Ascending aorta (tissue), 2 donors: ENCODE results near the gene RPS15. TPM values are rescaled to one million over a fixed set of nuclear protein-coding genes. Genes with fewer than 3 reads are reported as not detected.

Experiments used
- DNase-seq, 2 donors: peaks; one replicate each; pipeline ENCODE4 v3.0.0-alpha.2; 2019; ENCODE audit warnings: low spot score in 2 of 2
- H3K27ac ChIP-seq, 2 donors: fragments of 200-600 bp; sonication (generic); one replicate each; pipeline ENCODE4 v1.5.1; 2016 to 2017; ENCODE audit warnings: mild to moderate bottlenecking in 1 of 2
- H3K27me3 ChIP-seq: fragments of 200-600 bp; sonication (generic); one replicate; pipeline ENCODE4 v1.5.1; 2017
- H3K36me3 ChIP-seq, 2 donors: fragments of 200-600 bp; sonication (generic); one replicate each; pipeline ENCODE4 v1.5.1; 2016
- H3K4me1 ChIP-seq, 2 donors: fragments of 200-600 bp; sonication (generic); one replicate each; pipeline ENCODE4 v1.5.1; 2016 to 2017; ENCODE audit warnings: mild to moderate bottlenecking in 1 of 2
- H3K4me3 ChIP-seq, 2 donors: fragments of 200-600 bp; sonication (generic); one replicate each; pipeline ENCODE4 v1.5.1; 2016 to 2017; ENCODE audit warnings: mild to moderate bottlenecking in 1 of 2
- H3K9me3 ChIP-seq, 2 donors: fragments of 200-600 bp; sonication (generic); one replicate each; pipeline ENCODE4 v1.5.1; 2016
- intact Hi-C: fragments of 100-400 bp; cut with DNase I; formaldehyde crosslinking; loops from one replicate; pipeline ENCODE4 v1.15.1; 2023
- total RNA-seq: library from RNA; depleted of rRNA; stranded (reverse); fragments of >200 nt; gene quantifications from one replicate; pipeline ENCODE4 v1.1.0, GENCODE V29; 2016
- TF ChIP-seq, protein P1 (sequence below), 3 experiments: fragments of 200-600 bp in 2 of 3; fragments of 450-650 bp in 1 of 3; sonication (generic) in 2 of 3; IDR thresholded peaks; one replicate each; pipeline ENCODE4 v1.5.1; 2016 to 2019; ENCODE audit warnings: antibody characterized with exemption in 3 of 3, mild to moderate bottlenecking in 1 of 3, moderate library complexity in 1 of 3

RPS15 gene
- total RNA-seq, 1 donor from 2014 or later = 3,111 TPM

DNA sequence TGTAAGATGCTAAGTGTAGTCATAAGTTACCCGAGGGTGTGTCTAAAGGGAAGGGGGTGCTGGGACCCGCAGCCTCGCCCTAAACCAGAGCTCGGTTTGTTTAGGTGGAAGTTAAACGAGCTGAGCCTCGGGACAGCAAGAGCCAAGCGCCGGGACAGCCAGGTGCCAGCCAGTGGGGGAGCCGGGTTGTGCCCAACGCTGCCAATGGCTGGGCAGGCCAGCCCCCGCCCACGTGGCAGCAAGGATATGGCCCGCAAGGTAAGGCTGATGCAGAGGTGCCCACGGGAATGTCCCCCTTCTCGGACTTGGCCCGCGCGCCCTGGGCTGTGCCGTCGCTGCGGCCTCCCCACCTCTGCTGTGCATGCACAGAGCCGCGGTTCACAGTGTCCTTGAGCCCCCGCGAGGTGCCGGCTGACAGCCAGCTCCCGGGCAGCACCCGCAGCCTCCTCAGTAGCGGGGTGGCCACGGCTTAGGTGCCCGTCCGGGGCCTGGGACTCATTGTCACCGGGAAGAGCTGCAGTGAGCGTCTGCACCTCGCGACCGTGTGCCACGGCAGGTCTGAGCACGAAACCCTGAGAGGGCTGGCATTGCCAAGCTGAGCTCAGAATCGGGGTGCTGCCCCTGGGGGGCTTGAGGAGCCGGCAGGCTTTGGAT, 9.3 kb upstream of the RPS15 start:
- no peaks in the 10 kb centered on the region for H3K9me3 ChIP-seq
- H3K4me3 ChIP-seq = no peak overlapping the region
- no peaks in the 10 kb centered on the region for H3K4me1 ChIP-seq
- intact Hi-C loops = no loop called here
- TF ChIP-seq, protein P1, sequence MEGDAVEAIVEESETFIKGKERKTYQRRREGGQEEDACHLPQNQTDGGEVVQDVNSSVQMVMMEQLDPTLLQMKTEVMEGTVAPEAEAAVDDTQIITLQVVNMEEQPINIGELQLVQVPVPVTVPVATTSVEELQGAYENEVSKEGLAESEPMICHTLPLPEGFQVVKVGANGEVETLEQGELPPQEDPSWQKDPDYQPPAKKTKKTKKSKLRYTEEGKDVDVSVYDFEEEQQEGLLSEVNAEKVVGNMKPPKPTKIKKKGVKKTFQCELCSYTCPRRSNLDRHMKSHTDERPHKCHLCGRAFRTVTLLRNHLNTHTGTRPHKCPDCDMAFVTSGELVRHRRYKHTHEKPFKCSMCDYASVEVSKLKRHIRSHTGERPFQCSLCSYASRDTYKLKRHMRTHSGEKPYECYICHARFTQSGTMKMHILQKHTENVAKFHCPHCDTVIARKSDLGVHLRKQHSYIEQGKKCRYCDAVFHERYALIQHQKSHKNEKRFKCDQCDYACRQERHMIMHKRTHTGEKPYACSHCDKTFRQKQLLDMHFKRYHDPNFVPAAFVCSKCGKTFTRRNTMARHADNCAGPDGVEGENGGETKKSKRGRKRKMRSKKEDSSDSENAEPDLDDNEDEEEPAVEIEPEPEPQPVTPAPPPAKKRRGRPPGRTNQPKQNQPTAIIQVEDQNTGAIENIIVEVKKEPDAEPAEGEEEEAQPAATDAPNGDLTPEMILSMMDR (IDR thresholded peaks at IDR 0.05) = no peak
- DNase-seq = no peak
- H3K27me3 ChIP-seq = no peaks in the 10 kb centered on the region
- peaks cover 79 to 98% of the 10 kb centered on the region in 2 donors for H3K36me3 ChIP-seq
- no peak overlapping the region for H3K27ac ChIP-seq

DNA sequence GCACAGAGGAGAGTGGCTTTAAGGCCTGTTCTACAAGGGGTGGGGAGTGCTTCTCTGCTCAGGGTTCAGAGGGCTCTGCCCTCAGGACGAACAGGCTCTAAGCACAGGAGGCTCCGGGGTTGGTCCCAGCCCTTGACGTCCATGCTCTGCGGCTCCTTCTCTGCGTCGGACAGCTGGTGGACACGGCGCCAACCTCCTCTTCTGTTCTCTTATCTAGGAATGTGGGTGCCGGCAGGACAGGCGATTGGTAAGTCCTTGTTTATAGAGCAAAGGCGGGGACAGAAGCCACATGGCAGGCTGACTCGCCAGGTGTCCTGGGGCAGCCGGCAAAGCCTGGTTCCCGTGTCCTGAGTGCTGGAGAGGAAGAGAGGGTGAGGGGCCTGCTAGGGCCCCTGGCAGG, 8.4 kb upstream of the RPS15 start:
- Histone ChIP-seq H3K27me3 (no peaks in the 10 kb centered on the region), H3K36me3 (peaks cover 81 to 98% of the 10 kb centered on the region in 2 donors), H3K4me3 (no peak overlapping the region), H3K27ac (no peak overlapping the region), H3K4me1 (no peaks in the 10 kb centered on the region), H3K9me3 (no peaks in the 10 kb centered on the region)
- TF ChIP-seq, protein P1 (IDR thresholded peaks at IDR 0.05) = no peak
- intact Hi-C loops = no loop called here
- DNase-seq = no peak

- H3K36me3 ChIP-seq = peaks cover 77 to 96% of the 10 kb centered on the region in 2 donors
- no peak for DNase-seq
- TF ChIP-seq, protein P1 (IDR thresholded peaks at IDR 0.05) = no peak
Observed at GRCh38 chr19:1430246-1430645, 8.0 kb upstream of the RPS15 start.

DNA sequence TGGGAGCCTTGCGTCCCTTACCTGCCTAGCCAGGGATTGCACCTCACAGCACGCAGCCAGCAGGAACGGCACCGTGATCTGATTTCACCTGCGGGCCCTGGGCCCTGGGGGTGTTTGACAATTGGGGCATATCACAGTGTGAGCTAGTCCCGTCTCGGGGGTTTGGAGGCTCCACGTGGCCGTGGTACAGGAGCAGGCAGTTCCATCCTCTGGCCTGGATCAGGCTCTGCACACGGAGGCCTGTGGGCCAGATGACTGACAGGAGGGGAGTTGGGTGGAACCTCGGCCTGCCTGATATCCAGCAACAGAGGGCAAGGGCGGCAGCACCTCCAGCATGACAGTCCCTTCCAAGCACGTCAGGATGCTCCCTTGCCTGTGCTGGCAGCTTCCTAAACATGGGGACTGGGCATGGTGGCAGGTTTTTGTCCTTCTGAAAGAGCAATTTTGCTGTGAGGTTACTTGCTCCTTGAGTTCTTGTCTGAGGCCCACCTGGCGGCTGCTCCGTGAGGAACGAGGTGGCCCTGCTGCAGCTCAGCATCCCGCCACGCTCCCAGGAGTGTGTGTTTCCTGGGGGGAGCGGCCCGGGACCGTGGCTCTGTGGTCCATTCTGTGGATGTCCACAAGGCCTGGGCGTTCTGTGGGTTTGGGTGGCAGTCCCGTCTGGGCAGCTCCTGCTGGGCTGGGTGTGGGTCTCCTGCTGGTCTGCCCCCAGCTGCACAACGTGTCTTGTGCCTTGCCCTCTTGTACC, 6.3 kb upstream of the RPS15 start:
- TF ChIP-seq, protein P1 (IDR thresholded peaks at IDR 0.05) = no peak
- H3K4me3 ChIP-seq = no peak overlapping the region
- peaks cover 63 to 88% of the 10 kb centered on the region in 2 donors for H3K36me3 ChIP-seq
- no peaks in the 10 kb centered on the region for H3K27me3 ChIP-seq
- no peaks in the 10 kb centered on the region for H3K9me3 ChIP-seq
- no peak overlapping the region for H3K27ac ChIP-seq
- H3K4me1 ChIP-seq = no peaks in the 10 kb centered on the region
- intact Hi-C loops = no loop called here
- no peak for DNase-seq

More at GRCh38 chr19:1430246-1430645, 8.0 kb upstream of the RPS15 start:
- Histone ChIP-seq H3K9me3 (no peaks in the 10 kb centered on the region), H3K27ac (no peak overlapping the region), H3K27me3 (no peaks in the 10 kb centered on the region), H3K4me1 (no peaks in the 10 kb centered on the region), H3K4me3 (no peak overlapping the region)
- intact Hi-C loops = no loop called here

GRCh38 chr19:1432507-1432887, 5.7 kb upstream of the RPS15 start:
- Histone ChIP-seq H3K36me3 (peaks cover 58 to 82% of the 10 kb centered on the region in 2 donors), H3K27ac (no peak overlapping the region), H3K4me3 (no peak overlapping the region), H3K9me3 (no peaks in the 10 kb centered on the region), H3K4me1 (no peaks in the 10 kb centered on the region), H3K27me3 (no peaks in the 10 kb centered on the region)
- intact Hi-C loops = no loop called here
- no peak for DNase-seq
- TF ChIP-seq, protein P1 (IDR thresholded peaks at IDR 0.05) = no peak
